WTC11 (cell line): ENCODE results near the gene KDF1. TPM values are rescaled to one million over a fixed set of nuclear protein-coding genes. Genes with fewer than 3 reads are reported as not detected.

Experiments
- ATAC-seq: fragments of 200-7000 bp; cut with Tn5 transposase; 2 replicates; pipeline ENCODE4 v1.10.0; 2021; ENCODE audit warnings: mild to moderate bottlenecking, moderate library complexity
- CTCF ChIA-PET: fragments of 300-600 bp; sonication (Branson Sonifier 250); formaldehyde crosslinking; loops from one replicate; lab custom pipeline; 2021; ENCODE audit warnings: antibody characterized with exemption; lab: Charles Lee
- POLR2A ChIA-PET: fragments of 350-600 bp; sonication (Branson Sonifier 250); formaldehyde crosslinking; loops from one replicate; lab custom pipeline; 2021; ENCODE audit warnings: antibody characterized with exemption; lab: Charles Lee
- DNase-seq: peaks from one replicate; pipeline ENCODE4 v3.0.0; 2021; ENCODE audit warnings: low spot score
- H3K27ac Mint-ChIP-seq: 2 replicates; pipeline ENCODE4 v1.8.0; 2021; ENCODE audit warnings: mixed read lengths
- H3K27me3 Mint-ChIP-seq: 2 replicates; pipeline ENCODE4 v1.8.0; 2021; ENCODE audit warnings: low read depth, mild to moderate bottlenecking, moderate library complexity, mixed read lengths
- H3K36me3 Mint-ChIP-seq: 2 replicates; pipeline ENCODE4 v1.8.0; 2021; ENCODE audit warnings: mixed read lengths
- H3K4me1 Mint-ChIP-seq: 2 replicates; pipeline ENCODE4 v1.8.0; 2022; ENCODE audit warnings: mixed read lengths
- H3K4me3 Mint-ChIP-seq: 2 replicates; pipeline ENCODE4 v1.8.0; 2021; ENCODE audit warnings: mild to moderate bottlenecking, moderate library complexity, mixed read lengths
- H3K9me3 Mint-ChIP-seq: 2 replicates; pipeline ENCODE4 v1.8.0; 2021; ENCODE audit warnings: mixed read lengths
- ATF3 ChIP-seq: sonication (generic); formaldehyde crosslinking; conservative IDR thresholded peaks from 2 replicates; pipeline ENCODE4 v1.8.1; 2022; ENCODE audit warnings: mild to moderate bottlenecking, missing genetic modification reagents
- ELF4 ChIP-seq: sonication (generic); formaldehyde crosslinking; IDR thresholded peaks from 2 replicates; pipeline ENCODE4 v1.8.1; 2022; ENCODE audit warnings: low read depth, mild to moderate bottlenecking, moderate library complexity, missing genetic modification reagents
- FOXJ3 ChIP-seq: sonication (generic); formaldehyde crosslinking; IDR thresholded peaks from 2 replicates; pipeline ENCODE4 v1.9.0; 2021; ENCODE audit warnings: missing genetic modification reagents, mild to moderate bottlenecking, borderline replicate concordance
- FOXK1 ChIP-seq: sonication (generic); formaldehyde crosslinking; IDR thresholded peaks from 2 replicates; pipeline ENCODE4 v1.8.0; 2022; ENCODE audit warnings: mild to moderate bottlenecking, moderate library complexity, missing genetic modification reagents
- GRHL2 ChIP-seq: fragments of 250-450 bp; sonication (Bioruptor Pico); IDR thresholded peaks from 2 replicates; pipeline ENCODE4 v1.8.0; 2022; ENCODE audit warnings: mild to moderate bottlenecking, moderate library complexity; ENCODE audit not compliant: insufficient replicate concordance, severe bottlenecking
- JAZF1 ChIP-seq: fragments of 250-450 bp; sonication (Bioruptor Pico); IDR thresholded peaks from 2 replicates; pipeline ENCODE4 v1.9.0; 2021; ENCODE audit warnings: moderate library complexity, mild to moderate bottlenecking, inconsistent platforms
- MLX ChIP-seq: sonication (generic); formaldehyde crosslinking; IDR thresholded peaks from 2 replicates; pipeline ENCODE4 v1.8.1; 2023; ENCODE audit warnings: mild to moderate bottlenecking, missing genetic modification reagents, moderate library complexity
- MYBL2 ChIP-seq: sonication (generic); formaldehyde crosslinking; IDR thresholded peaks from 2 replicates; pipeline ENCODE4 v1.8.1; 2023; ENCODE audit warnings: mild to moderate bottlenecking, moderate library complexity, missing genetic modification reagents
- NFE2L1 ChIP-seq: sonication (generic); formaldehyde crosslinking; IDR thresholded peaks from 2 replicates; pipeline ENCODE4 v1.8.1; 2023; ENCODE audit warnings: missing genetic modification reagents
- SMAD3 ChIP-seq: sonication (generic); formaldehyde crosslinking; IDR thresholded peaks from 2 replicates; pipeline ENCODE4 v1.8.0; 2022; ENCODE audit warnings: missing genetic modification reagents, mild to moderate bottlenecking, borderline replicate concordance
- TCF7 ChIP-seq: sonication (generic); formaldehyde crosslinking; IDR thresholded peaks from 2 replicates; pipeline ENCODE4 v1.8.0; 2022; ENCODE audit warnings: mild to moderate bottlenecking, low read depth, missing genetic modification reagents, moderate library complexity
- TEAD4 ChIP-seq: sonication (generic); formaldehyde crosslinking; IDR thresholded peaks from 2 replicates; pipeline ENCODE4 v1.8.0; 2022; ENCODE audit warnings: mild to moderate bottlenecking, missing genetic modification reagents
- TP53 ChIP-seq: sonication (generic); formaldehyde crosslinking; IDR thresholded peaks from 2 replicates; pipeline ENCODE4 v1.8.1; 2023; ENCODE audit warnings: mild to moderate bottlenecking, missing genetic modification reagents
- ZNF121 ChIP-seq: sonication (generic); formaldehyde crosslinking; IDR thresholded peaks from 2 replicates; pipeline ENCODE4 v1.8.0; 2023; ENCODE audit warnings: missing genetic modification reagents
- ZNF138 ChIP-seq: sonication (generic); formaldehyde crosslinking; conservative IDR thresholded peaks from 2 replicates; pipeline ENCODE4 v1.8.1; 2022; ENCODE audit warnings: mild to moderate bottlenecking, moderate library complexity, missing genetic modification reagents
- ZNF219 ChIP-seq: sonication (generic); formaldehyde crosslinking; IDR thresholded peaks from 2 replicates; pipeline ENCODE4 v1.8.0; 2023; ENCODE audit warnings: missing genetic modification reagents, mild to moderate bottlenecking, borderline replicate concordance
- ZNF317 ChIP-seq: sonication (generic); formaldehyde crosslinking; IDR thresholded peaks from 2 replicates; pipeline ENCODE4 v1.8.1; 2023; ENCODE audit warnings: low read depth, mild to moderate bottlenecking, moderate library complexity, missing genetic modification reagents, borderline replicate concordance
- total RNA-seq: library from RNA; stranded (reverse); gene quantifications from 3 replicates; pipeline ENCODE4 v1.2.3, GENCODE V29; 2021
- TF ChIP-seq, protein P1 (sequence below): fragments of 250-450 bp; sonication (Bioruptor Pico); IDR thresholded peaks from 2 replicates; pipeline ENCODE4 v1.9.0; 2021; ENCODE audit warnings: mild to moderate bottlenecking
- TF ChIP-seq, protein P2 (sequence below): sonication (generic); formaldehyde crosslinking; IDR thresholded peaks from 2 replicates; pipeline ENCODE4 v1.8.0; 2022; ENCODE audit warnings: mild to moderate bottlenecking, missing genetic modification reagents

The KDF1 gene
- total RNA-seq, 1 experiment from 2014 or later, result 19.0 TPM

DNA sequence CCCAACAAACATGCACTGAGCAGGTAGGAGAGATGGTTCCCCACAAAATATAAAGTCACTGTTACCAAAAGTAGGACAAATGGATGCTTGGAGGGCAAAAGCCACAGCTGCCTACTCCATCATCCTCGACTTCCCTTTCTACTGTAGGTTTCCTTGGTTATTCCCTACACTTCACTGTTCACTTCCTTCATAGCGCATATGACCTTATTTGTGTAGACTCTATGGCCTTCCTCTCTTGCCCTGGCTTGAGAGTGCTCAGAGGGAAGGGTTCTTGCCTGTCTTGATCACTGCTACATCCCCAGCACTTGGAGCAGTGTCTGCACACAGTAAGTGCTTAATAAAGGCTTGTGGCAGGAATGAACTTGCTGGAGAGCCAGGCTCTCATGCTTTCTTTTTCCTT lies 18.6 kb upstream of the KDF1 start:
- CTCF ChIA-PET, result interaction anchor here (0.7 to 1.1 kb wide), 2 partner anchors 11 to 12 kb away, joined by 3 to 4 read pairs; no protein-coding TSS in a partner anchor
- POLR2A ChIA-PET, result no interaction called here
- Mint-ChIP-seq H3K4me1 (peaks cover 4% of the 10 kb centered on the region; the same call in 1 of the 2 replicates), H3K36me3 (no peaks in the 10 kb centered on the region), H3K4me3 (no peak overlapping the region), H3K27ac (no peak overlapping the region), H3K9me3 (no peaks in the 10 kb centered on the region), H3K27me3 (peaks cover 10% of the 10 kb centered on the region)
- TF ChIP-seq ATF3 (CRISPR knock-in tag), result no peak
- no peak for ATAC-seq
- no peak for DNase-seq

- Mint-ChIP-seq H3K27ac (no peak overlapping the region), H3K4me1 (peaks cover 14% of the 10 kb centered on the region), H3K36me3 (no peaks in the 10 kb centered on the region), H3K4me3 (no peak overlapping the region), H3K9me3 (no peaks in the 10 kb centered on the region), H3K27me3 (peaks cover 4% of the 10 kb centered on the region)
- ChIA-PET CTCF (interaction anchor here (0.6 kb wide), 2 partner anchors 24 to 840 kb away, joined by 3 read pairs; no protein-coding TSS in a partner anchor), POLR2A (interaction anchor here (0.6 to 0.7 kb wide), 2 partner anchors 27 to 540 kb away, joined by 4 read pairs; no protein-coding TSS in a partner anchor)
- no peak for DNase-seq
- no peak for ATAC-seq
- TF ChIP-seq NFE2L1 (CRISPR knock-in tag), result no peak
Observed at GRCh38 chr1:26976621-26977510, 16.6 kb upstream of the KDF1 start.

GRCh38 chr1:26972821-26973220 lies 12.6 kb upstream of the KDF1 start:
- no peak overlapping the region for H3K27ac Mint-ChIP-seq
- H3K4me3 Mint-ChIP-seq, result no peak overlapping the region
- DNase-seq (no peak), ATAC-seq (no peak)
- peaks cover 5% of the 10 kb centered on the region for H3K27me3 Mint-ChIP-seq
- TF ChIP-seq, protein P1, sequence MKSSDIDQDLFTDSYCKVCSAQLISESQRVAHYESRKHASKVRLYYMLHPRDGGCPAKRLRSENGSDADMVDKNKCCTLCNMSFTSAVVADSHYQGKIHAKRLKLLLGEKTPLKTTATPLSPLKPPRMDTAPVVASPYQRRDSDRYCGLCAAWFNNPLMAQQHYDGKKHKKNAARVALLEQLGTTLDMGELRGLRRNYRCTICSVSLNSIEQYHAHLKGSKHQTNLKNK (CRISPR knock-in tag), result no peak
- no peak for TF ChIP-seq ZNF219 (CRISPR knock-in tag)
- TF ChIP-seq JAZF1 (CRISPR knock-in tag), result no peak
- no peak for TF ChIP-seq MLX (CRISPR knock-in tag)
- no peak for TF ChIP-seq ZNF138
- TF ChIP-seq ZNF317 (CRISPR knock-in tag), result no peak
- no peak for TF ChIP-seq GRHL2 (CRISPR knock-in tag)
- no peak for TF ChIP-seq ELF4 (CRISPR knock-in tag)
- no peak for TF ChIP-seq TCF7 (CRISPR knock-in tag)
- no peak for TF ChIP-seq NFE2L1 (CRISPR knock-in tag)
- no peak for TF ChIP-seq FOXK1 (CRISPR knock-in tag)
- TF ChIP-seq SMAD3, result no peak
- no peak for TF ChIP-seq MYBL2 (CRISPR knock-in tag)
- TF ChIP-seq, protein P2, sequence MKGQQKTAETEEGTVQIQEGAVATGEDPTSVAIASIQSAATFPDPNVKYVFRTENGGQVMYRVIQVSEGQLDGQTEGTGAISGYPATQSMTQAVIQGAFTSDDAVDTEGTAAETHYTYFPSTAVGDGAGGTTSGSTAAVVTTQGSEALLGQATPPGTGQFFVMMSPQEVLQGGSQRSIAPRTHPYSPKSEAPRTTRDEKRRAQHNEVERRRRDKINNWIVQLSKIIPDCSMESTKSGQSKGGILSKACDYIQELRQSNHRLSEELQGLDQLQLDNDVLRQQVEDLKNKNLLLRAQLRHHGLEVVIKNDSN, result no peak
- TF ChIP-seq TEAD4 (CRISPR knock-in tag), result no peak
- TF ChIP-seq ZNF121, result no peak
- TF ChIP-seq TP53, result no peak
- no peak for TF ChIP-seq FOXJ3
- no peaks in the 10 kb centered on the region for H3K36me3 Mint-ChIP-seq
- no peaks in the 10 kb centered on the region for H3K9me3 Mint-ChIP-seq
- POLR2A ChIA-PET, result no interaction called here
- CTCF ChIA-PET, result interaction anchor here (1.0 to 1.6 kb wide), 3 partner anchors 24 to 72 kb away, joined by 3 to 8 read pairs (median 3); no protein-coding TSS in a partner anchor
- peaks cover 14% of the 10 kb centered on the region for H3K4me1 Mint-ChIP-seq
